22Rv1 (cell line): ENCODE measurements around the gene SFPQ.

Experiments used
- ZFX ChIP-seq: fragments of 450-650 bp; IDR thresholded peaks from 2 replicates; pipeline ENCODE4 v1.6.1; 2017; ENCODE audit warnings: antibody characterized with exemption, borderline replicate concordance
- TF ChIP-seq, protein P1 (sequence below): fragments of 450-650 bp; IDR thresholded peaks from 2 replicates; pipeline ENCODE4 v1.5.1; 2017; ENCODE audit warnings: mild to moderate bottlenecking

GRCh38 chr1:35202048-35202719 lies 9.2 kb upstream of the SFPQ start:
- TF ChIP-seq, protein P1, sequence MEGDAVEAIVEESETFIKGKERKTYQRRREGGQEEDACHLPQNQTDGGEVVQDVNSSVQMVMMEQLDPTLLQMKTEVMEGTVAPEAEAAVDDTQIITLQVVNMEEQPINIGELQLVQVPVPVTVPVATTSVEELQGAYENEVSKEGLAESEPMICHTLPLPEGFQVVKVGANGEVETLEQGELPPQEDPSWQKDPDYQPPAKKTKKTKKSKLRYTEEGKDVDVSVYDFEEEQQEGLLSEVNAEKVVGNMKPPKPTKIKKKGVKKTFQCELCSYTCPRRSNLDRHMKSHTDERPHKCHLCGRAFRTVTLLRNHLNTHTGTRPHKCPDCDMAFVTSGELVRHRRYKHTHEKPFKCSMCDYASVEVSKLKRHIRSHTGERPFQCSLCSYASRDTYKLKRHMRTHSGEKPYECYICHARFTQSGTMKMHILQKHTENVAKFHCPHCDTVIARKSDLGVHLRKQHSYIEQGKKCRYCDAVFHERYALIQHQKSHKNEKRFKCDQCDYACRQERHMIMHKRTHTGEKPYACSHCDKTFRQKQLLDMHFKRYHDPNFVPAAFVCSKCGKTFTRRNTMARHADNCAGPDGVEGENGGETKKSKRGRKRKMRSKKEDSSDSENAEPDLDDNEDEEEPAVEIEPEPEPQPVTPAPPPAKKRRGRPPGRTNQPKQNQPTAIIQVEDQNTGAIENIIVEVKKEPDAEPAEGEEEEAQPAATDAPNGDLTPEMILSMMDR = peak; percentile 89
- TF ChIP-seq ZFX = no peak
